Gastrocnemius medialis (tissue), 4 donors: ENCODE data around the gene MGMT.

Experiments used
- POLR2A ChIP-seq, 2 donors: fragments of 450-650 bp; IDR thresholded peaks; one replicate each; pipeline ENCODE4 v1.6.1; 2017; ENCODE audit warnings: antibody characterized with exemption in 2 of 2, mild to moderate bottlenecking in 2 of 2, moderate library complexity in 2 of 2
- TF ChIP-seq, protein P1 (sequence below), 5 experiments: fragments of 450-650 bp in 3 of 5; fragments of 200-600 bp in 2 of 5; sonication (generic) in 2 of 5; IDR thresholded peaks in 4 of 5; conservative IDR thresholded peaks in 1 of 5; 1 replicate in 4 of 5; 2 replicates in 1 of 5; pipeline ENCODE4 v1.5.1; 2016 to 2019; ENCODE audit warnings: antibody characterized with exemption in 5 of 5, mild to moderate bottlenecking in 3 of 5, moderate library complexity in 3 of 5

- TF ChIP-seq, protein P1, sequence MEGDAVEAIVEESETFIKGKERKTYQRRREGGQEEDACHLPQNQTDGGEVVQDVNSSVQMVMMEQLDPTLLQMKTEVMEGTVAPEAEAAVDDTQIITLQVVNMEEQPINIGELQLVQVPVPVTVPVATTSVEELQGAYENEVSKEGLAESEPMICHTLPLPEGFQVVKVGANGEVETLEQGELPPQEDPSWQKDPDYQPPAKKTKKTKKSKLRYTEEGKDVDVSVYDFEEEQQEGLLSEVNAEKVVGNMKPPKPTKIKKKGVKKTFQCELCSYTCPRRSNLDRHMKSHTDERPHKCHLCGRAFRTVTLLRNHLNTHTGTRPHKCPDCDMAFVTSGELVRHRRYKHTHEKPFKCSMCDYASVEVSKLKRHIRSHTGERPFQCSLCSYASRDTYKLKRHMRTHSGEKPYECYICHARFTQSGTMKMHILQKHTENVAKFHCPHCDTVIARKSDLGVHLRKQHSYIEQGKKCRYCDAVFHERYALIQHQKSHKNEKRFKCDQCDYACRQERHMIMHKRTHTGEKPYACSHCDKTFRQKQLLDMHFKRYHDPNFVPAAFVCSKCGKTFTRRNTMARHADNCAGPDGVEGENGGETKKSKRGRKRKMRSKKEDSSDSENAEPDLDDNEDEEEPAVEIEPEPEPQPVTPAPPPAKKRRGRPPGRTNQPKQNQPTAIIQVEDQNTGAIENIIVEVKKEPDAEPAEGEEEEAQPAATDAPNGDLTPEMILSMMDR (IDR thresholded peaks at IDR 0.05 in 4 of 5, conservative IDR thresholded peaks at IDR 0.05 in 1 of 5), result no peak
- TF ChIP-seq POLR2A (IDR thresholded peaks at IDR 0.05), result no peak
These were observed 304.5 kb downstream of the MGMT start for GRCh38 chr10:129771576-129771975.
